Loucy (cell line): ENCODE data around the gene PRKN.

ENCODE experiments used
- H2AFZ ChIP-seq: fragments of 200-600 bp; sonication (generic); 2 replicates; pipeline ENCODE4 v1.6.0; 2016; ENCODE audit warnings: antibody characterized with exemption, mild to moderate bottlenecking, low read length, moderate library complexity
- H3F3A ChIP-seq: fragments of 200-600 bp; 2 replicates; pipeline ENCODE4 v1.6.0; 2016; ENCODE audit warnings: antibody characterized with exemption, low read depth, mild to moderate bottlenecking
- H3K27me3 ChIP-seq: fragments of 200-600 bp; sonication (generic); 2 replicates; pipeline ENCODE4 v1.6.1; 2014; ENCODE audit warnings: low read length, mild to moderate bottlenecking; ENCODE audit not compliant: insufficient read depth, poor library complexity, severe bottlenecking
- H3K36me3 ChIP-seq: fragments of 200-600 bp; sonication (generic); 2 replicates; pipeline ENCODE4 v1.6.1; 2016; ENCODE audit warnings: low read length; ENCODE audit not compliant: insufficient read depth
- H3K4me1 ChIP-seq: fragments of 200-600 bp; sonication (generic); 2 replicates; pipeline ENCODE4 v1.5.1; 2014; ENCODE audit warnings: low read length, mild to moderate bottlenecking; ENCODE audit not compliant: insufficient read depth, poor library complexity, severe bottlenecking
- H3K4me2 ChIP-seq: fragments of 200-600 bp; sonication (generic); 2 replicates; pipeline ENCODE4 v1.6.0; 2014; ENCODE audit warnings: antibody characterized with exemption, low read length, low read depth, mild to moderate bottlenecking; ENCODE audit not compliant: poor library complexity, severe bottlenecking
- H3K4me3 ChIP-seq: fragments of 200-600 bp; sonication (generic); 2 replicates; pipeline ENCODE4 v1.5.1; 2014; ENCODE audit warnings: low read length, mild to moderate bottlenecking, mixed read lengths; ENCODE audit not compliant: poor library complexity, severe bottlenecking
- H3K79me2 ChIP-seq: fragments of 200-600 bp; sonication (generic); 2 replicates; pipeline ENCODE4 v1.6.1; 2014; ENCODE audit warnings: low read length; ENCODE audit not compliant: insufficient read depth
- H3K9ac ChIP-seq: fragments of 200-600 bp; sonication (generic); 2 replicates; pipeline ENCODE4 v1.6.0; 2014; ENCODE audit warnings: mild to moderate bottlenecking, low read depth, low read length, moderate library complexity; ENCODE audit not compliant: poor library complexity, severe bottlenecking
- H3K9me2 ChIP-seq: fragments of 200-600 bp; sonication (generic); replicated peaks from 2 replicates; pipeline ENCODE4 v1.6.1; 2016; ENCODE audit warnings: low read depth, low read length, mixed read lengths
- H3K9me3 ChIP-seq: fragments of 200-600 bp; sonication (generic); 2 replicates; pipeline ENCODE4 v1.6.1; 2014; ENCODE audit warnings: mild to moderate bottlenecking, antibody characterized with exemption, low read length, low read depth; ENCODE audit not compliant: insufficient read depth
- H4K20me1 ChIP-seq: fragments of 200-600 bp; sonication (generic); 2 replicates; pipeline ENCODE4 v1.6.0; 2014; ENCODE audit warnings: antibody characterized with exemption, low read length, mild to moderate bottlenecking; ENCODE audit not compliant: insufficient read depth, poor library complexity, severe bottlenecking
- CTCF ChIP-seq: fragments of 200-600 bp; sonication (generic); conservative IDR thresholded peaks from 2 replicates; pipeline ENCODE4 v1.5.1; 2014; ENCODE audit warnings: mild to moderate bottlenecking, antibody characterized with exemption, low read length
- EZH2phosphoT487 ChIP-seq: fragments of 200-600 bp; IDR thresholded peaks from 2 replicates; pipeline ENCODE4 v1.6.1; 2018; ENCODE audit warnings: antibody characterized with exemption, mild to moderate bottlenecking, moderate library complexity, borderline replicate concordance

The PRKN gene

GRCh38 chr6:161641175-161641574 is 1086.4 kb downstream of the PRKN start:
- Histone ChIP-seq H4K20me1 (no peaks in the 10 kb centered on the region), H3K4me3 (no peak overlapping the region), H3K9me3 (peaks cover 6% of the 10 kb centered on the region; the same call in 1 of the 2 replicates), H3K79me2 (no peaks in the 10 kb centered on the region), H3K27me3 (no peaks in the 10 kb centered on the region), H3K9me2 (no peaks in the 10 kb centered on the region), H3K36me3 (no peaks in the 10 kb centered on the region), H3F3A (no peaks in the 10 kb centered on the region), H3K4me2 (no peak overlapping the region), H2AFZ (no peak overlapping the region), H3K9ac (no peak overlapping the region), H3K4me1 (no peaks in the 10 kb centered on the region)
- TF ChIP-seq CTCF = no peak
- TF ChIP-seq EZH2phosphoT487 = no peak

- no peaks in the 10 kb centered on the region for H3K4me1 ChIP-seq
- no peak overlapping the region for H2AFZ ChIP-seq
- no peaks in the 10 kb centered on the region for H3K36me3 ChIP-seq
- TF ChIP-seq EZH2phosphoT487 (no peak), CTCF (no peak)
- no peak overlapping the region for H3K9ac ChIP-seq
- no peak overlapping the region for H3K4me2 ChIP-seq
- no peaks in the 10 kb centered on the region for H3K9me2 ChIP-seq
- no peaks in the 10 kb centered on the region for H3K79me2 ChIP-seq
- H3K27me3 ChIP-seq = no peaks in the 10 kb centered on the region
- no peaks in the 10 kb centered on the region for H4K20me1 ChIP-seq
- H3K4me3 ChIP-seq = no peak overlapping the region
- H3K9me3 ChIP-seq = peaks cover 6% of the 10 kb centered on the region; the same call in 1 of the 2 replicates
- H3F3A ChIP-seq = no peaks in the 10 kb centered on the region
Measured at GRCh38 chr6:161639772-161640171, 1087.8 kb downstream of the PRKN start.

- Histone ChIP-seq H4K20me1 (no peaks in the 10 kb centered on the region), H3K79me2 (no peaks in the 10 kb centered on the region), H3K9ac (no peak overlapping the region), H3K9me3 (peaks cover 6% of the 10 kb centered on the region; the same call in 1 of the 2 replicates), H3F3A (no peaks in the 10 kb centered on the region), H3K4me2 (no peak overlapping the region), H3K9me2 (no peaks in the 10 kb centered on the region), H3K36me3 (no peaks in the 10 kb centered on the region), H3K4me1 (no peaks in the 10 kb centered on the region), H3K27me3 (no peaks in the 10 kb centered on the region), H2AFZ (no peak overlapping the region), H3K4me3 (no peak overlapping the region)
- TF ChIP-seq EZH2phosphoT487 = no peak
- no peak for TF ChIP-seq CTCF
Measured at GRCh38 chr6:161637658-161638057, 1089.9 kb downstream of the PRKN start.
